HepG2 (cell line): ENCODE data around the gene LLGL2. TPM values are rescaled to one million over a fixed set of nuclear protein-coding genes. Genes with fewer than 3 reads are reported as not detected.

ENCODE experiments used
- ATAC-seq: fragments of 200-7000 bp; cut with Tn5 transposase; 3 replicates; pipeline ENCODE4 v1.9.1; 2020; ENCODE audit warnings: mild to moderate bottlenecking, moderate library complexity
- BruUV-seq: library from RNA; stranded (reverse); fragments of 400-500 nt; replicated peaks from 2 replicates; lab custom pipeline; 2021; lab: Mats Ljungman, UMichigan
- CTCF ChIA-PET: fragments of 300-600 bp; formaldehyde crosslinking; extraction: SDS; loops from one replicate; lab custom pipeline; 2021; ENCODE audit warnings: low total read pairs, inconsistent platforms, low intra/inter-chr PET ratio; lab: Yijun Ruan, JAX
- POLR2A ChIA-PET: fragments of 350-600 bp; sonication (Branson Sonifier 250); formaldehyde crosslinking; loops from one replicate; lab custom pipeline; 2020; ENCODE audit warnings: antibody characterized with exemption, inconsistent platforms; lab: Yijun Ruan, JAX
- DNase-seq: peaks from one replicate; pipeline ENCODE4 v3.0.0-alpha.2; 2015; ENCODE audit warnings: low spot score
- FAIRE-seq: peaks from 3 replicates; lab custom pipeline; 2011; peaks lifted over from hg19 to GRCh38; lab: Jason Lieb, UNC
- H2AFZ ChIP-seq: one replicate; pipeline ENCODE4 v1.6.1; 2011; ENCODE audit warnings: low read length, inconsistent platforms
- H3K27ac ChIP-seq: fragments of 300-600 bp; 3 replicates; pipeline ENCODE4 v1.8.0; 2011; ENCODE audit warnings: mixed run types, mild to moderate bottlenecking, mixed read lengths, low read length, inconsistent platforms; ENCODE audit not compliant: insufficient read depth; ENCODE audit errors: extremely low read length
- H3K27me3 ChIP-seq, 2 experiments: fragments of 200-600 bp in 1 of 2; 2 replicates in 1 of 2; 3 replicates in 1 of 2; pipeline versions ENCODE4 v1.6.0 to v1.8.0; 2011; ENCODE audit warnings: low read length in 2 of 2, mild to moderate bottlenecking in 2 of 2, moderate library complexity in 2 of 2, inconsistent platforms in 1 of 2; ENCODE audit not compliant: insufficient read depth in 2 of 2, control insufficient read depth in 1 of 2
- H3K36me3 ChIP-seq, 2 experiments: fragments of 200-600 bp in 1 of 2; replicated peaks in 1 of 2; 2 replicates in 1 of 2; 3 replicates in 1 of 2; pipeline versions ENCODE4 v1.5.1 to v1.8.0; 2011; ENCODE audit warnings: low read length in 2 of 2, inconsistent platforms in 1 of 2; ENCODE audit not compliant: insufficient read depth in 2 of 2, control insufficient read depth in 1 of 2
- H3K4me1 ChIP-seq: 2 replicates; pipeline ENCODE4 v1.5.1; 2012; ENCODE audit warnings: low read length, inconsistent platforms; ENCODE audit not compliant: insufficient read depth
- H3K4me2 ChIP-seq: 2 replicates; pipeline ENCODE4 v1.6.0; 2011; ENCODE audit warnings: low read depth, low read length, inconsistent platforms
- H3K4me3 ChIP-seq, 3 experiments: fragments of 200-600 bp in 1 of 3; sonication (generic), shearing (Covaris generic) in 1 of 3; replicated peaks in 1 of 3; 2 replicates each; pipeline ENCODE4 v1.5.1; 2011 to 2016; ENCODE audit warnings: low read length in 3 of 3, inconsistent platforms in 2 of 3, low read depth in 2 of 3, mild to moderate bottlenecking in 2 of 3, control low read depth in 1 of 3, mixed read lengths in 1 of 3; ENCODE audit not compliant: insufficient read depth in 1 of 3
- H3K79me2 ChIP-seq: one replicate; pipeline ENCODE4 v1.6.1; 2011; ENCODE audit warnings: low read length, inconsistent platforms; ENCODE audit not compliant: insufficient read depth
- H3K9ac ChIP-seq: 2 replicates; pipeline ENCODE4 v1.6.0; 2011; ENCODE audit warnings: mild to moderate bottlenecking, low read depth, low read length, inconsistent platforms; ENCODE audit not compliant: insufficient read depth
- H3K9me3 ChIP-seq: 2 replicates; pipeline ENCODE4 v1.5.1; 2012; ENCODE audit warnings: mild to moderate bottlenecking, low read length
- H4K20me1 ChIP-seq: 2 replicates; pipeline ENCODE4 v1.6.0; 2011; ENCODE audit warnings: inconsistent platforms, mild to moderate bottlenecking, low read length, moderate library complexity; ENCODE audit not compliant: insufficient read depth
- ARNTL ChIP-seq: sonication (generic); formaldehyde crosslinking; IDR thresholded peaks from 2 replicates; pipeline ENCODE4 v1.4.0; 2020; ENCODE audit warnings: mild to moderate bottlenecking, missing genetic modification reagents
- ZNF687 ChIP-seq: sonication (generic); formaldehyde crosslinking; IDR thresholded peaks from 2 replicates; pipeline ENCODE4 v1.5.1; 2020; ENCODE audit warnings: mild to moderate bottlenecking, missing genetic modification reagents, moderate library complexity
- WGBS: methylation state at CpG from one replicate; pipeline ENCODE4 v1.1.6; 2017; ENCODE audit warnings: low lambda C conversion rate; 5-methylcytosine and 5-hydroxymethylcytosine counted together
- in situ Hi-C: cut with HindIII; loops from 2 replicates; pipeline ENCODE4 v1.10.0; 2017; ENCODE audit warnings: low pct_unique_long_range_greater_than_20kb; ENCODE audit not compliant: extremely low pct_ligation_motif_present
- intact Hi-C: fragments of 100-400 bp; cut with micrococcal nuclease; formaldehyde crosslinking; loops from one replicate; pipeline ENCODE4 v1.10.0; 2022; ENCODE audit not compliant: unreplicated experiment
- polyA plus RNA-seq, 8 experiments: library from polyadenylated mRNA; depleted of rRNA in 3 of 8; stranded (reverse) in 7 of 8; unstranded in 1 of 8; fragments of >200 nt; fragmentation: Illumina TruSeq in 4 of 8; extraction: Trizol in 4 of 8; gene quantifications; 2 replicates each; pipeline versions ENCODE4 v1.2.1 to v1.2.3, GENCODE V29; 2011 to 2016; ENCODE audit warnings: low read depth in 4 of 8, missing spikeins in 1 of 8, mixed read lengths in 1 of 8; ENCODE audit not compliant: insufficient read depth in 1 of 8
- total RNA-seq, 5 experiments: library from RNA; depleted of rRNA; stranded (reverse); fragments of >200 nt; fragmentation: Illumina TruSeq; extraction: Trizol; gene quantifications; 2 replicates each; pipeline ENCODE4 v1.2.3, GENCODE V29; 2016; ENCODE audit warnings: low read depth in 1 of 5
- TF ChIP-seq, protein P1 (sequence below): sonication (generic); formaldehyde crosslinking; IDR thresholded peaks from 2 replicates; pipeline ENCODE4 v1.9.0; 2022; ENCODE audit warnings: low read depth, missing genetic modification reagents

Gene LLGL2
- total and polyA plus RNA-seq, 2 of the 13 experiments (the other 11 are each of a cell fraction or from before 2014, with no cell fraction given): 83.0 to 86.7 TPM

DNA sequence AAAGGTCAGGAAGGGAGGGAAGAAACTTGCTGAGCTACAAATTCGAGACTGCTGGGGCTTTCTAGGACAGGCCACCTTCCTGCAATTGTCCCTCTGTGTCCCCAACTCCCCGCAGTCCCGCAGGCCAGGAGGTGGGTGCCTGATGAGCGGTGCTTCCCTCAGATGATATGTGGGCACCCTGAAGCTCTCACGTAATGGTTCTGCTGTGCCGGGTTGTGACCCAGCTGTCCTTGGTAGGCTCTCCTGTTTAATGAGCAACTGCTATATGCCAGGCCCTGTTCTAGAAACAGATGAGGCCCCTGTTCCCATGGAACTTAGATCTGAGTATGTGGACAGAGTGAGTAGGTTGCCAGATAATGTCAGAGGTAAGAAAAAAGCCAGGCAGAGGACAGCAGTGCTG, 40.1 kb downstream of the LLGL2 start:
- no peak overlapping the region for H3K4me3 ChIP-seq
- H4K20me1 ChIP-seq: no peaks in the 10 kb centered on the region
- H3K4me1 ChIP-seq: peaks cover 19% of the 10 kb centered on the region
- no peaks in the 10 kb centered on the region for H3K27me3 ChIP-seq
- DNase-seq (no peak), ATAC-seq (no peak), FAIRE-seq (no peak)
- H3K27ac ChIP-seq: no peak overlapping the region
- in situ Hi-C loops: no loop called here
- no peaks in the 10 kb centered on the region for H3K9me3 ChIP-seq
- no peak overlapping the region for H2AFZ ChIP-seq
- no TSS peak for BruUV-seq
- 93% methylated on average over 6 of the region's 6 CpGs for WGBS
- H3K79me2 ChIP-seq: no peaks in the 10 kb centered on the region
- no peak overlapping the region for H3K9ac ChIP-seq
- intact Hi-C loops: no loop called here
- H3K4me2 ChIP-seq: no peak overlapping the region
- TF ChIP-seq ZNF687 (0 out of 2 replicates have a peak, but pooled peaks have one; percentile 9), ARNTL (CRISPR knock-in tag) (no peak)
- TF ChIP-seq, protein P1, sequence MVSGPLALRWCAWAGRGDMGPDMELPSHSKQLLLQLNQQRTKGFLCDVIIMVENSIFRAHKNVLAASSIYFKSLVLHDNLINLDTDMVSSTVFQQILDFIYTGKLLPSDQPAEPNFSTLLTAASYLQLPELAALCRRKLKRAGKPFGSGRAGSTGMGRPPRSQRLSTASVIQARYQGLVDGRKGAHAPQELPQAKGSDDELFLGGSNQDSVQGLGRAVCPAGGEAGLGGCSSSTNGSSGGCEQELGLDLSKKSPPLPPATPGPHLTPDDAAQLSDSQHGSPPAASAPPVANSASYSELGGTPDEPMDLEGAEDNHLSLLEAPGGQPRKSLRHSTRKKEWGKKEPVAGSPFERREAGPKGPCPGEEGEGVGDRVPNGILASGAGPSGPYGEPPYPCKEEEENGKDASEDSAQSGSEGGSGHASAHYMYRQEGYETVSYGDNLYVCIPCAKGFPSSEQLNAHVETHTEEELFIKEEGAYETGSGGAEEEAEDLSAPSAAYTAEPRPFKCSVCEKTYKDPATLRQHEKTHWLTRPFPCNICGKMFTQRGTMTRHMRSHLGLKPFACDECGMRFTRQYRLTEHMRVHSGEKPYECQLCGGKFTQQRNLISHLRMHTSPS (CRISPR knock-in tag): no peak
- POLR2A ChIA-PET: no interaction called here
- CTCF ChIA-PET: no interaction called here
- peaks cover 36 to 50% of the 10 kb centered on the region in 2 experiments for H3K36me3 ChIP-seq
